Esophagus muscularis mucosa (tissue), 3 donors: Measurements from ENCODE around the gene DGKZ.

Source experiments
- CTCF ChIP-seq, 3 experiments: fragments of 200-600 bp in 2 of 3; fragments of 450-650 bp in 1 of 3; sonication (generic) in 2 of 3; IDR thresholded peaks; one replicate each; pipeline ENCODE4 v1.5.1; 2017 to 2019; ENCODE audit warnings: antibody characterized with exemption in 3 of 3, mild to moderate bottlenecking in 2 of 3, moderate library complexity in 1 of 3
- POLR2A ChIP-seq: fragments of 450-650 bp; IDR thresholded peaks from one replicate; pipeline ENCODE4 v1.6.1; 2017; ENCODE audit warnings: antibody characterized with exemption, moderate library complexity, mild to moderate bottlenecking, low read depth

DNA sequence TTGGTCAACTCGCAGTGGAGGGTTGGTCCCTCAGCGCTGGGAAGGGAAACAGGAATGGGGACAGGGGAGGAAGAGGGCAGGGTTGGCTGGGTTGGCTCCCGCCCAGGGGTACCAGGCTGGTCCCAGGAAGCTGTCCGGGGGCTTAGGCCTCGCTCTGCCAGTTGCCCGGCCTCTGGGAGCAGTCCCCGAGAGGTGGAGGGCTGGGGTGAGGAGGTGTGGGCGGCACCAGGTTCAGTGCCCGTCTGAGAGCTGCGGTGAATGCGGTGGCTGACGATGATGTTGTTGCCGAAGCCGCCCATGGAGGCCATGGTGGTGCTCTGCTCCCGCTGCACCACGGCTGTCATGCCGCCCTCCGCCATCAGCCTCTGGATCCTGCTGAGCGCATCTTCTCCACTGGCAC, 50.3 kb downstream of the DGKZ start:
- TF ChIP-seq CTCF (IDR thresholded peaks at IDR 0.05): no peak
- no peak for TF ChIP-seq POLR2A
